GM18858 (cell line): ENCODE results near the gene SEC23IP.

Experiments used
- ATAC-seq: cut with Tn5 transposase; IDR thresholded peaks from one replicate; pipeline ENCODE4 v1.9.1; 2021; ENCODE audit not compliant: unreplicated experiment

The SEC23IP gene

DNA sequence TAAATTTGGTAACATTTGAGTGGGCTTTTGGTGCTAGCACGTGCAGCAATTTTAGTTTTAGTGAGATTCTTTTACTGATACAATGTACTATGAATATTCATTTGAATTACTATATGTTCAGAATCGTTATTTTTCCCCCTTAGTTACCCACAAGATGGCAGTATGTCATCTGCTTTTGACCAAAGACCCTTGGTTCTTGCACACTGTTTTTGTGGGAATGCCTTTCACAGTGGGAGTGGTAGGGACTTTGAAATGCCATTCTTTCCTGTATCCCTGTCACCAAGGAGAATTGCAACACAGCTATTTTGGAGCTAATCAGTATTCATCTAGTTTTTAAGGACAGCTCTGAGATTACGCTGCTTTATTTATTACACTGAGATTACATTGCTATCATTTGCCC, 40.6 kb downstream of the SEC23IP start:
- ATAC-seq: no peak

DNA sequence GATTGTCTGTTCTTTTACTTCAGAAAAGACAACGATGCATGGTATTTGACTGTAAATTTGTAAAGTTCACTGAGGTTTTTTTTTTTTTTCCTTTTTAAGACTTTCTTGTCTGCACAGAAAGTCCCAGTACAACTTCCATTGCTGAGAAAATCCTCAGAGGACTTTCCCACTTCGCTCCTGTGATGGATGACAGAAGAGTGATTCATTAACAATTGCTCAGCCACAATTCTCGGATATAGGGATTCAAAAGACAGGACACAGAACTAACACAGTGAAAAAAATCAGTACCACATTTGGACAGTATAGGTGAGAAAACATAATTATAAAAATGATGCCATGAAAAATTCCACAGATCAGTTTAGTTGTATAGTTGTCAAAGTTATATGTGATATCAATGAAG, 48.0 kb downstream of the SEC23IP start:
- no peak for ATAC-seq

DNA sequence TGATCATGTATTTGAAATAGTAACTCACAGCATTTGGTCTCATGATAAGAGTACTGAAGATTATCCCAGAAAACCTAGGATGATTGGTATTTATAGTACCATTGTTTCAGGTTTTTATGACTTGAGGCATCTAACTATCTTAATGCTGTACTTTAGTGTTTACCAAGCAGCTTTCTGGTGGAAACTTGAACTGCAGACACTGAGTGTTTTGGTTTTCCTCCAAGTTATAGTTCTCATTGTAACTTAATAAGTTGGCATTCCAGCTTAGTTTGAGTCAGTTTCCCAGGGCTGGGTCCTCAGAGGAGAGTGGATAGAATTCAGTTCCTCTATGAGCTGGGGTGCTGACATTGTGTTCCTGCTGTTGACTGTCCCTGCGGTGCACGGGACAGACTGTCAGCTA, 50.4 kb downstream of the SEC23IP start:
- no peak for ATAC-seq

DNA sequence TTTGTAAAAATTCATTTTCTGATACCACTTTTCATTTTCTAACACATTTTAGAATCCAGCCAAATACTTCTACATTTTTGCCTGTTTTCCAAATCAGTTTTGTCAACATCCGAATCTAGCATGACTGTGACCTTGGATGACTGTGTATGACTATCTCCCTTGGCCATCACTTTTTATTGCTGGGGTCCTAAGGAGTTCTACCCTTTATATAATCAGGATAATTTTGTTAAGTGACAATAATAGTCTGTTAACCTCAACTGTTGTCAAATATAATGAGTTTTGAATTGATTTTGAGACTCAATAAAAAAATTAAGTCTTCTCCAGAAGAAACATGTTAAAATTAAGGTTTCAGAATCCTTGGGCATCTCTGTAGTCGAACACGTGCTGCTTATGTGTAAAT, 53.3 kb downstream of the SEC23IP start:
- ATAC-seq: no peak

DNA sequence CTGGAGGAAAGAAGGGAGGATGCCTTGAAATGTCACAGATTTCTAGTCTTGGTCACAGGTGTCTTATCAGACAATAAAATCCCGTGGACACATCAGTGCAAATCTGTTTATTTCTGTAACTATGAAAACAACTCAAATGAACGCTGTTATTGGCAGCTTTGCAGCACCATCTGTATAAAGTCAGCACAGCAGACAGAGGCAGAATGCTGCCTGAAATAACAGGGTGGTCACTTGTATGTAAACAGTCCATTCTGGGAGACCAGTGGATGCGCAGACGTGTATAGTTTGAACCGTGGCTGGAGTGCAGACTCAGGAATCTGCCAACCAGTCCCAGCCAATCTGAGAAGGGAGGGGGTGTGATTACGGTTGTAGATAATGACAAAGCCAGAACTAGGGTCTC, 54.8 kb downstream of the SEC23IP start:
- ATAC-seq: no peak

DNA sequence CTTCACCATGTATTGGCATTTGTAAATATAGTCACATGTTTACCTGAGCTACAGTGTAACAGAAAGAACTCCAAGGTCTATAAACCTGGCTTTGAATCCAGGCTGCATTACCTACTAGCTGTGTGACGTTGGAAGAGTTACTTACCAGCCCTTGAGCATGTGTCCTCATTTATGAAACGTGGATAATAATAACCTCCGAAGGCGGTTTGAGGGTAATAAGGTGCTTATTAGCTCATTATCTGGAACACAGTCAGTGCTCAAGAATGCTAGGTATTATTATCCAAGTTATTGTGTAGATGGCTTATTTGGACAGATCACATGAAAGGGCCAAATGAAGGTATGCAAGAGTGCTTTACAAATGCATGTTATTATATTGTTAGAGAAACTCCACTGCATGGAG, 64.9 kb downstream of the SEC23IP start:
- no peak for ATAC-seq

DNA sequence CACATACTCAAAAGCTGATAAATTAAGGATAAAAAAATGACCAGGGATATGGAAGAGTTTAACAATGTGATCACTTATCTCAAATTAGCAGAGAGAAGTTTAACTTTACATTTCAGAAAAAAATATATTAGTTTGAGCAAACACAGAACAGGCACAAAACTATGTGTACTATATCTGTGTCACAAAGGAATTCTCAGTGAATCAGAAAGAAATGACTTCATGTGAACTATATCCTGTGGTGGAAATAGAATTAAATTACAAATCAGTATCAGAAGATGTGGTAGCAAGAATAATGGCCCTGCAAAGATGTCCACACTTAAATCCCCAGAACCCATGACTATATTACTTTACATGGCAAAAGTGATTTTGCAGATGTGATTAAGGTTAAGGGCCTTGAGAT, 70.3 kb downstream of the SEC23IP start:
- no peak for ATAC-seq

DNA sequence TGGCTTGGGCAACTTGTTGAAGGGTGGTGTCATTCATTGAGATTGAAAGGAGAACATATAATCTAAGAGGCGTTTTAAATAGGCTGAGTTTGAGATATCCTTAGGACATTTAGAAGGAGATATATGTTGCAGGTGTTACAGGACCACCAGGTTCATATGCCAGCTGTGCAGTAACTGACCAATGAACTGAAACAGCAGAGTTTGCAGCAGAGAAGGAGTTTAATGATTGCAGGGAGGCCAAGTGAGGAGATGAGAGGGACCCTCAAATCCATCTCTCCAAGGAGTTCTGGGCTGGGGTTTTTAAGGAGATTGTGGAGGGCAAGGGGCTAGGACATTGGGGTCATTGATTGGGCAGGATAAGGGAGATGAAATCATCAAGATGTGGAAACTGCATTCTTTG, 74.5 kb downstream of the SEC23IP start:
- no peak for ATAC-seq

DNA sequence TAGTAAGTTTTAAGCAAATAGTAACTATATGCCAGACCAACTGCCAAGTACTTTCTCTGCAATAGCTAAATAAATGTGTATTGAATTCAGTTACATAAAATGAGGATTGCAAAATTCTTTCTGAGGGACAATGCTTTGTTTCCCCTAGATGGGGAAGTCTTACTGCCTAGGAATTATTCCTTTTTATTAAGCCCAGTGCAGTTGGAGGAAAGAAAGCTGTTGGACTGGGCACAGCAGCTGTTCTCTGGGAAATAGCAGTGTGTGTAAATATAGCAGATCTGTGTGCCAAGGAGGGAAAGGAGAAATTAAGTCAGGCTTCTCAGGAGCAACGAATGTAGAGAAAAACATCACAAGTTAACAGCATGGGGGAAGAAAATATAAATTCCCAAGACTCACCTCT, 77.1 kb downstream of the SEC23IP start:
- ATAC-seq: no peak

DNA sequence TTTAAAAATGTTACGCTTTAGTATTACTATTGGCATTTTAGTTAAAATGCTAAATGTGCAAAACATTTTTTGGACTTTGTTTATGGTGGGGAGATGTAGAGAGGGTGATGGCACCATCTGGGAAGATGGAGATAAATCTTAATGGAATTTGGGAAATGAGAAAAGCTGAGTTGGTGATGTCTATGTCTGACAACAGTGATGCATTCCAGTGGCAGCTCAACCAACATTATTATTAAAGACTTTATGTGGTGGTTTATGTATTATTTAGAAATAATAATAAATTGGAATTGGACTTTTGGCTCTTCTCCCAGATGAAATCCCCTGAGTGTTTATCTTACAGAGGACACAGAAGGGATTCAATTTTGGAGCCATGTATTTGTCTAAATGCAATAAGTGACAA, 77.6 kb downstream of the SEC23IP start:
- ATAC-seq: no peak

DNA sequence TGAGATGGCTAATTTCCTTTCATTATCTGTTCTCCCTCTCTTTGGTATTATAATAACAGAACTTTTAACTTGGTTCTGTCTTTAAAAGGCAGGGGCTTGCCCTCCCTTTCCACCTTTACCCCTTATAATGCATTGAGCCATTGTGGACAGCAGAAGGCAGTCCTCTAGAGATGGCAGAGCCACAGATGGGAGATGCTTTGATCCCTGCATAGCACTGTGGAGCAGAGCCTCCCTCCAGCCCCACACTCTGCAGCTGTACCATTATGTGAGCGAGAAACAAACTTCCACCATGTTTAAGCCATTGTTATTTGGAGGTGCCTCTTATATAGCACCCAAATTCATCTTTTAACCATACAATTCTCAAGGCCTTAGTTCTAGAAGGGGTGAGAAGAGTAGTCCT, 78.4 kb downstream of the SEC23IP start:
- ATAC-seq: no peak

DNA sequence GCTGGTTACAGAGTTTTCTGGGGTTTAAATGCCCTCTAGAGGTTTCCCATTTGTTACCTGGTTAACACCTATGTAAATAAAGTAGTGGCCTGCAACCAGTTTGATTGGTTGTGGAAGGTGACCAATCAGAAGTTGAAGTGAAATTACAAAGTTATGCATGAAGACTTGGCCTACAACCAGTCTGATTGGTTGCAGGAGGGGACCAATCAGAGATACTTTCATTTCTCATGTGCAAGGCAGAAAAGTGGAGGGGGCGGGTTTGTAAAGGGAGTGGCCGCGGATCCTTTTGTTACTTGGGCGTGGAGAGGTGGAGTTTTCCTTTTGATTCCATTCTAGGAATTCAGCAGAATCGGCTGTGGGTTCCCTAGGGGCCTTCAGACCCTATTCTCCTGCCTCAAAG, 80.8 kb downstream of the SEC23IP start:
- no peak for ATAC-seq

DNA sequence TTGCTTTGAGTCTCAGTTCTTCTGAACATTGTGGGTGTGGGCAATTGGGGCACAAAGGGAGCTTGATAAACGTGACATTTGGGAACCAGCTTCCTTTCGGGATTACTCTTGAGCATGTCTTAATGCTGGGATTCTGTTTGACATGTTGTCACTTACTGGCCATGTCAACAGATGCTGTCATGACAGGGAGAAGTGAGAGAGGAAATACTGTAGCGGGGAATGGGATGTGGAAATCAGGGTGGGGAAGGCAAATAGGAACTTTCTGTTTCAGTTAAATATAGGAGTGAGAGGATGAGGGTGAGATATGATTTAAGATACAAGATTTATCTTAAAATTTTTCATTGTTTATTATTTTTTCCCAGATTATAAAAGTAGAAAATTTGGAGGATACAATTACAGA, 83.9 kb downstream of the SEC23IP start:
- ATAC-seq: no peak

DNA sequence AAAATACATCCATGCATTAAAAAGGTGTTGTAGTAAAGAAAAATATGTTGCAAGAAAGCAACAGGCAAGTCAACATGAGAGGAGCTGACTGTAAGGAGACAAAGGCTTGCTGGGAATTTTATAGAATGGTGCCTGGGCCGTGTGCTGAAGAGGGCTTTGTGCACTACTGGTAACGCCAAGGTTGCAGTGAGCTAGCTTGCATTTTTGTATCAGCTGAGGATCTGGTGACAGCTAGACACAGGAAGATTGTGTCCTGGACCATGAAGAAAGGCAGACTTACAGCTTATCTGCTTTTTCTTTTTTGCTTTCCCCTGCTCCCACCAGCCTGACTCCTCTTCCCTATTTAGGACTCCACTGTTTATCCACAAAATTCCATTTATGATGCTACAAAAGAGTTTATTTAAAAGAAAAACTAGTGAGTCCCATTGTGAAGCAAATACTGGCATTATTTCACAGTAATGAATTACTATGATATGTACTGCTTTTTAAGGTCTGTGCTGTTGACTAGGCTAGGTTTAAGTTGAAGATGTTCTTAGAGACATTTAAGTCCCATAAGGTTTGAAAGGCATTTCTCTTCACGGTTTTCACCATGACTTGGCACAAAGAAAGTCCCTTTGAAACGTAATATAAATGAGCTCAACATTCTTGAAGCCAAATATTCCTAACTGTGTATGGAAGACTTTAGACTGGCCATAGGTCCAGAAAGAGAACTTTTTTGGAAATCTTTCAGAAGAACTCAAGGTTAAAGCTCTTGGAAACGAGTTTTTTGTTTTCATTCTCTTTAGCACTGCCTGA, 88.6 kb downstream of the SEC23IP start:
- no peak for ATAC-seq

DNA sequence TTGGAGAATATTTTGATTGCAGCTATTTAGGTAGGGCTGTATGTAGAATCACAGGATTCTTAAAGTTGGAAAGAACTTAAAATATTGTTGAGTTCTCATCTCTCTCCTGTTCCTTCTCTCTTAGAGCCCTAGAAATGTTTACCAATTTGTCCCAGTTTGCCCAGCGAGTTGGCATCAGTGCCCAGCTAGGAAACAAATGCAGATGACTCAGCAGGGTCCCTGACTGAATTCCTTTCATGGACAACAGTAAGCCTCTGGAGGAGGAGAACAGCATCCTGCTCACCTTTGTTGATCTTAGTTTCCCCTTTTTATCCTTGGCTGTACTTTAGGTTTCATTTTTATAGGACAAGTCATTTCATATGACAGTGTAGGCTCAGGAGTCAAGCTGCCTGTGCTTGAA, 89.3 kb downstream of the SEC23IP start:
- no peak for ATAC-seq

DNA sequence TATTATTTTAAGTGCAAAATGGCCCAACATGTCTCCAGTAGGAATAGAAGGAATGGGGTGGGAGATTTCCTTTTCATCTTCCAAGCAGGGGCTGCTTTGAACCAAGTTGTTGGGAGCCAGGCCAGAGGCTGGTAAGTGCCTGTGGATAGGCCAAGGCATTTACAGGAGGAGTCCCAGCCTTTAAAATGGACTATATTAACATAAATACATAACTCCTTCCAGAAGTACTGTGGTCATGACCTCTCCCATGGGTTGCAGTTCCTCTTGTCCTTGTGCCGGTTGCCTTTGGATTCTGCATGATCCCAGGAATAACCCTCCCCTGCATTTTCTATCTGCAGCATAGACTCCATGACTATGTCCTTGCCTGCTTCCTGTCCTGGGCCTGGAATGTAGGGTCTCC, 95.8 kb downstream of the SEC23IP start:
- ATAC-seq: no peak

DNA sequence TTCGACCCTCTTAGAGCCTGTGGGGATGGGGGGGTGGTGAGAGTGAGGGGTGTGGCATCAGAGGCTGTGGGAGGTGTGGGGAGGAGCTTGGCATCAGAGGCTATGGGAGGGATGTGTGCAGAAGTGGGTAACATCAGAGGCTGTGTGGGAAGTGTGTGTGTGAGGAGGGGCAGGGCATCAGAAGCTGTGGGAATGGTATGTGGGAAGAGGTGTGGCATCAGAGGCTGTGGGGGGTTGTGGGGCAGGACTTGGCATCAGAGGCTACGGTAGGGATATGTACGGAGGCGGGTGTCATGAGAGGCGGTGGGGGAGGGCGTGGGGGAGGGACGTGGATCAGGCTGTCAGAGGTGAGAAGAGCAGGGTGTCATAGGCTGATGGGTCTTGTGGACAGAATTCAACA, 97.4 kb downstream of the SEC23IP start:
- no peak for ATAC-seq

DNA sequence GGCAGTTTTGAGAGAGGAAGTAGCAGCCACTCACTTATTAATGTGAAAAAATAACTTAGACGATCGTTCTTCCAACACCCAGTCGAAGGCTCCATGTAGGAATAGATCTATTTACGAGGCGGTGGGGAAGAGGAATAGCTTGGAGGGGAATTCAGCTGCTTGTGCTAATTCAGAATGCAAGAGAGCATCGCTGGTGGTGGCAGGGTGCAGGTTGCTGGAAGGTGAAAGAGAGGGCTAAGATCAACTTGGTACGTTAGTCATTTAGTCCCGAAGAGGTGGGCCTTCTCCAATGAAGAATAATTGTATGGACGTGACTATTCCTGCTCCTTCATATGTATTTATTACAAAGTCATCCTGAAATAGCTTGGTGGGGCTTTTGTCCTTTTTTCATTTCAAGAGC, 98.5 kb downstream of the SEC23IP start:
- no peak for ATAC-seq

DNA sequence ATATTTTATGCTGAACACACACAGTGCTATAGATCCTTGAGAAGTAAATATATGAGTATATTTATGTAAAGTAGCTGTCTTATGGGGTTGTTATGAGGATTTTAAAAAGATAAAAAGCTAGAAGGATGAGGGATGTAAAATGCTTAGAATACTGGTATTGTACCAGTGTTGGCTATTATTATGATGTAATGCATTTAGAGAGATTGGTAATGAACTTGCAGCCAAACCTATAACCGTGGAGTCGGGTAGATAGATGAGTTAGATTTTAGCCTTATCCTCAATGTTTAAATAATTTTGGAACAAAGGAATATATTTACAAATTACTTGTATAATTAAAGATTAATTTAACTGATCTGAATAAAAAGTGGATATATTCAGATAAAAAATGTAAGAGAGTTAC, 99.3 kb downstream of the SEC23IP start:
- no peak for ATAC-seq
